ENCODE results near the gene PINK1. TPM values are rescaled to one million over a fixed set of nuclear protein-coding genes. Genes with fewer than 3 reads are reported as not detected.

PINK1 gene
- total RNA-seq, 1 experiment from 2014 or later, result 17.0 TPM

GRCh38 chr1:20636785-20637347 lies 3.6 kb downstream of the PINK1 start:
- H3K9me3 Mint-ChIP-seq, result no peaks in the 10 kb centered on the region; a peak in 1 of 5 replicates
- Histone ChIP-seq H3K23me2 (ENCODE audit: insufficient read length, low read depth, low read length, poor library complexity, severe bottlenecking) (peaks cover 9% of the 10 kb centered on the region), H4K20me1 (ENCODE audit: control insufficient read depth, insufficient read depth, insufficient read length) (no peaks in the 10 kb centered on the region), H2BK5ac (ENCODE audit: insufficient read length, low read length) (no peak overlapping the region), H4K5ac (ENCODE audit: insufficient read length, low read depth, low read length) (no peak overlapping the region), H3K79me2 (ENCODE audit: insufficient read depth, low read length) (no peaks in the 10 kb centered on the region), H3K9me3 (ENCODE audit: control insufficient read depth, low read depth, low read length) (no peaks in the 10 kb centered on the region), H3K79me1 (ENCODE audit: insufficient read depth, low read depth, low read length, poor library complexity, severe bottlenecking) (no peaks in the 10 kb centered on the region), H2AK5ac (ENCODE audit: insufficient read length, low read length) (no peak overlapping the region), H3K23ac (ENCODE audit: insufficient read length, low read depth, low read length) (no peak overlapping the region), H4K91ac (ENCODE audit: insufficient read length, low read depth, low read length) (no peak overlapping the region), H2AFZ (ENCODE audit: low read length) (no peak overlapping the region), H2BK120ac (ENCODE audit: low read depth, low read length, poor library complexity, severe bottlenecking) (no peak overlapping the region), H3K18ac (ENCODE audit: insufficient read length, low read depth, low read length) (no peak overlapping the region), H2BK12ac (ENCODE audit: insufficient read length, low read depth, low read length) (no peak overlapping the region), H3K56ac (ENCODE audit: insufficient read length, low read depth, low read length) (no peak overlapping the region), H4K8ac (replicated peaks; ENCODE audit: insufficient read length, low read depth, low read length) (no peak overlapping the region), H3T11ph (ENCODE audit: low read length) (no peak overlapping the region), H3K4ac (ENCODE audit: low read depth, low read length) (no peak overlapping the region), H3K14ac (ENCODE audit: insufficient read depth, low read length) (no peak overlapping the region; the same call in 1 of the 2 replicates), H3K27me3 (ENCODE audit: insufficient read depth, low read length) (no peaks in the 10 kb centered on the region), H3K4me1 (ENCODE audit: insufficient read depth, low read length) (no peaks in the 10 kb centered on the region), H3K27ac (ENCODE audit: insufficient read length, low read depth, low read length) (no peak overlapping the region), H2BK20ac (ENCODE audit: low read depth, low read length, poor library complexity, severe bottlenecking) (no peak overlapping the region), H3K4me2 (ENCODE audit: insufficient read depth, insufficient read length, low read length) (no peak overlapping the region), H3K9ac (ENCODE audit: extremely low read depth, insufficient read length, low read length) (no peak overlapping the region), H2BK15ac (ENCODE audit: low read depth, low read length) (no peak overlapping the region)
- peaks cover 20 to 21% of the 10 kb centered on the region in 2 experiments for H3K4me1 Mint-ChIP-seq
- no peaks in the 10 kb centered on the region; the same call in 1 of the 2 replicates for H3K27me3 Mint-ChIP-seq (ENCODE audit: low read depth)
- no peak for TF ChIP-seq CTCF (conservative IDR thresholded peaks at IDR 0.05)
- H3K36me3 Mint-ChIP-seq (ENCODE audit: insufficient read depth in 1 of 3, low read depth in 3 of 3), result peaks cover 0 to 11% (median 10%) of the 10 kb centered on the region in 3 experiments; a peak in 4 of 7 replicates
- DNase-seq, result no peak
- no peak overlapping the region; a peak in 1 of 5 replicates for H3K4me3 Mint-ChIP-seq
- 0 out of 7 replicates have a peak overlapping the region, but pooled peaks of 1 of the 3 experiments have one; percentile 35 for H3K27ac Mint-ChIP-seq
- WGBS (ENCODE audit: extremely low coverage, insufficient read length, low lambda C conversion rate), result no CpG with 5 or more reads among the region's 8 CpGs
